ENCODE measurements around the gene INSL3. TPM values are rescaled to one million over a fixed set of nuclear protein-coding genes. Genes with fewer than 3 reads are reported as not detected.

Gene INSL3
- total RNA-seq, 1 experiment from 2014 or later: 0.57 TPM

DNA sequence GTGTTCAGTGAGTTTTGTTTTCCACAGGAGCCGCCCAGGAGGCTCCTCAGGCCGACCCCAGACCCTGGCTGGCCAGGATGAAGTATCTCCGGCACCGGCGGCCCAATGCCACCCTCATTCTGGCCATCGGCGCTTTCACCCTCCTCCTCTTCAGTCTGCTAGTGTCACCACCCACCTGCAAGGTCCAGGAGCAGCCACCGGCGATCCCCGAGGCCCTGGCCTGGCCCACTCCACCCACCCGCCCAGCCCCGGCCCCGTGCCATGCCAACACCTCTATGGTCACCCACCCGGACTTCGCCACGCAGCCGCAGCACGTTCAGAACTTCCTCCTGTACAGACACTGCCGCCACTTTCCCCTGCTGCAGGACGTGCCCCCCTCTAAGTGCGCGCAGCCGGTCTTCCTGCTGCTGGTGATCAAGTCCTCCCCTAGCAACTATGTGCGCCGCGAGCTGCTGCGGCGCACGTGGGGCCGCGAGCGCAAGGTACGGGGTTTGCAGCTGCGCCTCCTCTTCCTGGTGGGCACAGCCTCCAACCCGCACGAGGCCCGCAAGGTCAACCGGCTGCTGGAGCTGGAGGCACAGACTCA lies 13.5 kb downstream of the INSL3 start:
- BruUV-seq (replicated peaks): no TSS peak
- in situ Hi-C loops (cut with HindIII; ENCODE audit: low pct_unique_long_range_greater_than_20kb, low sequenced_read_pairs): no loop called here

DNA sequence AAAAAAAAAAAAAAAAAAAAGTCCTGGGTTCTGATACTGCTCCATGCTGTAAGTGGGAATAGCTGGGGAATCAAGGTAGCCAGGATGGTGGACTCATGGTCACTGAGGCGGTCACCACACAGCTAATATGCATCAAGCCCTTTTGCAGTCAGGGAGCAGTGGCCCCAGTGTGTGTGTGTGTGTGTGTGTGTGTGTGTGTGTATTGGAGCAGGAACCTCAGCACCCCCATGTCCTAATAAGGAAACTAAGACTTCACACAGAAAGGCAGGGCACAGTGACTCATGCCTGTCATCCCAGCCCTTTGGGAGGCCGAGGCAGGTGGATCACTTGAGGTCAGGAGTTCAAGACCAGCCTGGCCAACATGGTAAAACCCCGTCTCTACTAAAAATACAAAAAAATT lies 14.4 kb downstream of the INSL3 start:
- TF ChIP-seq TCF7L2 (IDR thresholded peaks at IDR 0.05; ENCODE audit: low read depth, low read length) (no peak), SIN3A (IDR thresholded peaks at IDR 0.05; ENCODE audit: borderline replicate concordance, insufficient read depth, low read depth, low read length) (no peak), POLR2AphosphoS5 (IDR thresholded peaks at IDR 0.05; ENCODE audit: low read depth, low read length) (no peak)
- TF ChIP-seq, protein P1, sequence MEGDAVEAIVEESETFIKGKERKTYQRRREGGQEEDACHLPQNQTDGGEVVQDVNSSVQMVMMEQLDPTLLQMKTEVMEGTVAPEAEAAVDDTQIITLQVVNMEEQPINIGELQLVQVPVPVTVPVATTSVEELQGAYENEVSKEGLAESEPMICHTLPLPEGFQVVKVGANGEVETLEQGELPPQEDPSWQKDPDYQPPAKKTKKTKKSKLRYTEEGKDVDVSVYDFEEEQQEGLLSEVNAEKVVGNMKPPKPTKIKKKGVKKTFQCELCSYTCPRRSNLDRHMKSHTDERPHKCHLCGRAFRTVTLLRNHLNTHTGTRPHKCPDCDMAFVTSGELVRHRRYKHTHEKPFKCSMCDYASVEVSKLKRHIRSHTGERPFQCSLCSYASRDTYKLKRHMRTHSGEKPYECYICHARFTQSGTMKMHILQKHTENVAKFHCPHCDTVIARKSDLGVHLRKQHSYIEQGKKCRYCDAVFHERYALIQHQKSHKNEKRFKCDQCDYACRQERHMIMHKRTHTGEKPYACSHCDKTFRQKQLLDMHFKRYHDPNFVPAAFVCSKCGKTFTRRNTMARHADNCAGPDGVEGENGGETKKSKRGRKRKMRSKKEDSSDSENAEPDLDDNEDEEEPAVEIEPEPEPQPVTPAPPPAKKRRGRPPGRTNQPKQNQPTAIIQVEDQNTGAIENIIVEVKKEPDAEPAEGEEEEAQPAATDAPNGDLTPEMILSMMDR (IDR thresholded peaks at IDR 0.05): no peak
- TF ChIP-seq, protein P2, sequence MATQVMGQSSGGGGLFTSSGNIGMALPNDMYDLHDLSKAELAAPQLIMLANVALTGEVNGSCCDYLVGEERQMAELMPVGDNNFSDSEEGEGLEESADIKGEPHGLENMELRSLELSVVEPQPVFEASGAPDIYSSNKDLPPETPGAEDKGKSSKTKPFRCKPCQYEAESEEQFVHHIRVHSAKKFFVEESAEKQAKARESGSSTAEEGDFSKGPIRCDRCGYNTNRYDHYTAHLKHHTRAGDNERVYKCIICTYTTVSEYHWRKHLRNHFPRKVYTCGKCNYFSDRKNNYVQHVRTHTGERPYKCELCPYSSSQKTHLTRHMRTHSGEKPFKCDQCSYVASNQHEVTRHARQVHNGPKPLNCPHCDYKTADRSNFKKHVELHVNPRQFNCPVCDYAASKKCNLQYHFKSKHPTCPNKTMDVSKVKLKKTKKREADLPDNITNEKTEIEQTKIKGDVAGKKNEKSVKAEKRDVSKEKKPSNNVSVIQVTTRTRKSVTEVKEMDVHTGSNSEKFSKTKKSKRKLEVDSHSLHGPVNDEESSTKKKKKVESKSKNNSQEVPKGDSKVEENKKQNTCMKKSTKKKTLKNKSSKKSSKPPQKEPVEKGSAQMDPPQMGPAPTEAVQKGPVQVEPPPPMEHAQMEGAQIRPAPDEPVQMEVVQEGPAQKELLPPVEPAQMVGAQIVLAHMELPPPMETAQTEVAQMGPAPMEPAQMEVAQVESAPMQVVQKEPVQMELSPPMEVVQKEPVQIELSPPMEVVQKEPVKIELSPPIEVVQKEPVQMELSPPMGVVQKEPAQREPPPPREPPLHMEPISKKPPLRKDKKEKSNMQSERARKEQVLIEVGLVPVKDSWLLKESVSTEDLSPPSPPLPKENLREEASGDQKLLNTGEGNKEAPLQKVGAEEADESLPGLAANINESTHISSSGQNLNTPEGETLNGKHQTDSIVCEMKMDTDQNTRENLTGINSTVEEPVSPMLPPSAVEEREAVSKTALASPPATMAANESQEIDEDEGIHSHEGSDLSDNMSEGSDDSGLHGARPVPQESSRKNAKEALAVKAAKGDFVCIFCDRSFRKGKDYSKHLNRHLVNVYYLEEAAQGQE (IDR thresholded peaks at IDR 0.05; ENCODE audit: insufficient read depth in 1 of 2, low read depth in 2 of 2, low read length in 1 of 2): no peak
- ChIA-PET CTCF (no interaction called here), POLR2A (no interaction called here)
- in situ Hi-C loops (cut with HindIII; ENCODE audit: low pct_unique_long_range_greater_than_20kb, low sequenced_read_pairs): no loop called here
- no TSS peak for BruUV-seq (replicated peaks)
- H3K27me3 ChIP-seq (ENCODE audit: control insufficient read depth, insufficient read depth, low read length): no peaks in the 10 kb centered on the region
- no peak overlapping the region for H3K4me3 ChIP-seq (ENCODE audit: low read depth in 2 of 2, low read length in 2 of 2)
- H3K9me3 ChIP-seq (ENCODE audit: control insufficient read depth, insufficient read depth, low read depth, low read length): no peaks in the 10 kb centered on the region
- no peaks in the 10 kb centered on the region for H3K4me1 ChIP-seq (ENCODE audit: control insufficient read depth, insufficient read depth, low read length)
- ATAC-seq (no peak), DNase-seq (ENCODE audit: low read depth, low spot score) (no peak)
- intact Hi-C loops (cut with micrococcal nuclease; ENCODE audit: unreplicated experiment): no loop called here
- H3K27ac ChIP-seq (ENCODE audit: low read length): no peak overlapping the region
- no peaks in the 10 kb centered on the region for H3K36me3 ChIP-seq (ENCODE audit: control insufficient read depth, insufficient read depth, low read length)

More for the DNA sequence above, 13.5 kb downstream of the INSL3 start:
- Histone ChIP-seq H3K4me1 (ENCODE audit: control insufficient read depth, insufficient read depth, low read length) (no peaks in the 10 kb centered on the region), H3K36me3 (ENCODE audit: control insufficient read depth, insufficient read depth, low read length) (no peaks in the 10 kb centered on the region), H3K27ac (ENCODE audit: low read length) (no peak overlapping the region), H3K4me3 (ENCODE audit: low read depth in 2 of 2, low read length in 2 of 2) (no peak overlapping the region), H3K9me3 (ENCODE audit: control insufficient read depth, insufficient read depth, low read depth, low read length) (no peaks in the 10 kb centered on the region), H3K27me3 (ENCODE audit: control insufficient read depth, insufficient read depth, low read length) (no peaks in the 10 kb centered on the region)
- no peak for ATAC-seq
- POLR2A ChIA-PET: no interaction called here
- intact Hi-C loops (cut with micrococcal nuclease; ENCODE audit: unreplicated experiment): no loop called here
- TF ChIP-seq SIN3A (IDR thresholded peaks at IDR 0.05; ENCODE audit: borderline replicate concordance, insufficient read depth, low read depth, low read length) (no peak), POLR2AphosphoS5 (IDR thresholded peaks at IDR 0.05; ENCODE audit: low read depth, low read length) (no peak), TCF7L2 (IDR thresholded peaks at IDR 0.05; ENCODE audit: low read depth, low read length) (no peak)
- TF ChIP-seq, protein P2 (IDR thresholded peaks at IDR 0.05; ENCODE audit: insufficient read depth in 1 of 2, low read depth in 2 of 2, low read length in 1 of 2): no peak
- TF ChIP-seq, protein P1 (IDR thresholded peaks at IDR 0.05): no peak
- DNase-seq (ENCODE audit: low read depth, low spot score): no peak
- CTCF ChIA-PET: no interaction called here
